ENCODE data around the gene CIPC.

CIPC gene

DNA sequence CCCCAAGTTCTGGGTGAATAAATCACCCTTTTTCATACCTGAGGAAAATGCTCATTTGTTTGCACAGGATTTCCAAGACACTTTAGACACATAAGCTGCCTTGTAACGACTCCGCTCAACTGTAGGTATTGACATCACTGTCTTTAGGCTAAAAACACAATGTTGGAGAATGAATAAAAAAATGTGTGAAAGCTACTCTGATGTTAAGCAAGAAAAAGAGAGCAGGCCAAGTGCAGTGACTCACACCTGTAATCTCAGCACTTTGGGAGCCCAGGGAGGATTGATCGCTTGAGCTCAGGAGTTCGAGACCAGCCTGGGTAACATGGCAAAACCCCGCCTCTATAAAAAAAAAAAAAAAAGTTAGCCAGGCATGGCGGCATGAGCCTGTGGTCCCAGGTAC, 11.1 kb upstream of the CIPC start:
- peak overlapping the region; percentile 78 for H4K91ac ChIP-seq (ENCODE audit: low read depth, low read length)
- H3K9ac ChIP-seq (ENCODE audit: low read length): no peak overlapping the region
- peak overlapping the region; percentile 76 for H2BK5ac ChIP-seq (ENCODE audit: low read depth, low read length, poor library complexity)
- H2BK120ac ChIP-seq (ENCODE audit: insufficient read depth, low read length, poor library complexity): peak overlapping the region; percentile 88
- peaks cover 23 to 30% of the 10 kb centered on the region in 2 experiments for H3K4me1 ChIP-seq (ENCODE audit: control insufficient read depth in 1 of 2, insufficient read depth in 2 of 2, low read length in 2 of 2)
- H3K79me2 ChIP-seq (ENCODE audit: control insufficient read depth, insufficient read depth, low read length, poor library complexity): peaks cover 2% of the 10 kb centered on the region
- no peak overlapping the region for H4K12ac ChIP-seq (ENCODE audit: low read depth, low read length)
- peak overlapping the region; percentile 92 for H2BK12ac ChIP-seq (ENCODE audit: low read length)
- peak overlapping the region; percentile 75 for H4K8ac ChIP-seq (ENCODE audit: low read depth, low read length)
- peak overlapping the region; percentile 80 for H3K14ac ChIP-seq (ENCODE audit: low read length)
- no peak overlapping the region for H3K4me2 ChIP-seq (ENCODE audit: low read length)
- H2AFZ ChIP-seq (ENCODE audit: insufficient read depth, low read length, poor library complexity): no peak overlapping the region
- H2AK5ac ChIP-seq (ENCODE audit: low read length): peak overlapping the region; percentile 57
- no peak overlapping the region for H3K4me3 ChIP-seq (ENCODE audit: low read depth, low read length)
- H3K23ac ChIP-seq (ENCODE audit: low read length): no peak overlapping the region
- no peaks in the 10 kb centered on the region for H3K9me3 ChIP-seq (ENCODE audit: insufficient read depth, low read depth, low read length)
- no CpG with 5 or more reads among the region's 6 CpGs for WGBS (ENCODE audit: extremely low coverage, insufficient coverage, insufficient read length)
- H3K36me3 ChIP-seq (ENCODE audit: control insufficient read depth in 1 of 2, insufficient read depth in 2 of 2, low read length in 2 of 2): peaks cover 0 to 1% of the 10 kb centered on the region in 2 experiments
- H3K79me1 ChIP-seq (ENCODE audit: low read length): peaks cover 28% of the 10 kb centered on the region
- H3K27me3 ChIP-seq (ENCODE audit: insufficient read depth, low read length): no peaks in the 10 kb centered on the region
- H3K18ac ChIP-seq (ENCODE audit: low read length): no peak overlapping the region
- DNase-seq: peak; percentile 55 to 85
- H3K4ac ChIP-seq (ENCODE audit: low read depth, low read length): no peak overlapping the region
- H3K27ac ChIP-seq (ENCODE audit: low read depth, low read length): peak overlapping the region; percentile 94

DNA sequence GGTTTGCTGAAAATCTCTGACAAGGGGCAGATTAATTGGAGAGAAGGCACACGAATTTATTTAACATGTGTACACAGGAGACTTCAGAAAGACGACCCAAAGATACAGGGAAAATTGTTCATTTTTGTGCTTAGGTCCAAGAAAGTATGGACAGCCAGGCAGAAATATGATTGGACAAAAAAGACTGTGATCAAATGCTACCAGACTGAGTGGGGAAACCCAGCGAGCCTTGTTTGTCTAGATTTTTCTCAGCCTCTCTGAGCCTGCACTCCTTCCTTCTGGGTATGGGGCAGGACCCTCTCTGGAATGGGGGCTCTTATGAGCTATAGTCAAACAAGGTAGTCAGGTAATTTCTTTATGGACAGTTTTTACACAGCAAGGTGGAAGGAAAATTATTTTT, 10.4 kb upstream of the CIPC start:
- DNase-seq: peak; percentile 58 to 76
- H4K91ac ChIP-seq (ENCODE audit: low read depth, low read length): peak overlapping the region; percentile 75
- WGBS (ENCODE audit: extremely low coverage, insufficient coverage, insufficient read length): no CpG with 5 or more reads among the region's 3 CpGs
- peak overlapping the region; percentile 45 for H2BK12ac ChIP-seq (ENCODE audit: low read length)
- H3K9ac ChIP-seq (ENCODE audit: low read length): no peak overlapping the region
- peak overlapping the region; percentile 48 for H2BK120ac ChIP-seq (ENCODE audit: insufficient read depth, low read length, poor library complexity)
- H2AK5ac ChIP-seq (ENCODE audit: low read length): no peak overlapping the region
- peak overlapping the region; percentile 46 for H3K4me2 ChIP-seq (ENCODE audit: low read length)
- no peak overlapping the region for H4K12ac ChIP-seq (ENCODE audit: low read depth, low read length)
- peaks cover 2% of the 10 kb centered on the region for H3K79me2 ChIP-seq (ENCODE audit: control insufficient read depth, insufficient read depth, low read length, poor library complexity)
- no peaks in the 10 kb centered on the region for H3K9me3 ChIP-seq (ENCODE audit: insufficient read depth, low read depth, low read length)
- peaks cover 23 to 30% of the 10 kb centered on the region in 2 experiments for H3K4me1 ChIP-seq (ENCODE audit: control insufficient read depth in 1 of 2, insufficient read depth in 2 of 2, low read length in 2 of 2)
- peak overlapping the region; percentile 94 for H3K27ac ChIP-seq (ENCODE audit: low read depth, low read length)
- peaks cover 0 to 1% of the 10 kb centered on the region in 2 experiments for H3K36me3 ChIP-seq (ENCODE audit: control insufficient read depth in 1 of 2, insufficient read depth in 2 of 2, low read length in 2 of 2)
- peak overlapping the region; percentile 66 for H2BK5ac ChIP-seq (ENCODE audit: low read depth, low read length, poor library complexity)
- H3K79me1 ChIP-seq (ENCODE audit: low read length): peaks cover 28% of the 10 kb centered on the region
- no peak overlapping the region for H3K23ac ChIP-seq (ENCODE audit: low read length)
- peak overlapping the region; percentile 8 for H4K8ac ChIP-seq (ENCODE audit: low read depth, low read length)
- no peak overlapping the region for H3K18ac ChIP-seq (ENCODE audit: low read length)
- no peak overlapping the region for H3K4me3 ChIP-seq (ENCODE audit: low read depth, low read length)
- no peak overlapping the region for H3K4ac ChIP-seq (ENCODE audit: low read depth, low read length)
- H2AFZ ChIP-seq (ENCODE audit: insufficient read depth, low read length, poor library complexity): no peak overlapping the region
- H3K14ac ChIP-seq (ENCODE audit: low read length): peak overlapping the region; percentile 49
- H3K27me3 ChIP-seq (ENCODE audit: insufficient read depth, low read length): no peaks in the 10 kb centered on the region

DNA sequence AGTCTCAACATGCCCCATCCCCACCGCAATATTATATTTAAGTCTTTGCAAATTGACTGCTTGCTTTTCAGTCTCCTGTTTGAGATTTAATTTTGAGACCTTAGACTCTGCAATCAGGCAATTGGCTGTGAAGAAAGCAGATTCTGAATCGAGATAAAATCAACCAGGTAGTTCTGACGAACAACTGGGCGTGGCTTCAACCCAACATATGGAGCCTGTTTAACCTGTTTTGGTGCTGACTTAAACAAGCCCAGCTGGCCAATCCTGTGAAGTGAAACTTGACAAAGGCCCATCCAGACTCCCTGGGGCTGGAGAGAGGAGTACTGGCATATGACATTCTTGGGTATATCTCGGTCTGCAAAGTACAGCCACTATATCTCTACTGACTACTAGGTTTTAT, 9.8 kb upstream of the CIPC start:
- DNase-seq: peak; percentile 99 to 100
- H3K23ac ChIP-seq (ENCODE audit: low read length): no peak overlapping the region
- no peak overlapping the region for H2BK12ac ChIP-seq (ENCODE audit: low read length)
- no peaks in the 10 kb centered on the region for H3K27me3 ChIP-seq (ENCODE audit: insufficient read depth, low read length)
- H3K4me3 ChIP-seq (ENCODE audit: low read depth, low read length): no peak overlapping the region
- H3K9ac ChIP-seq (ENCODE audit: low read length): no peak overlapping the region
- peaks cover 0 to 1% of the 10 kb centered on the region in 2 experiments for H3K36me3 ChIP-seq (ENCODE audit: control insufficient read depth in 1 of 2, insufficient read depth in 2 of 2, low read length in 2 of 2)
- H4K91ac ChIP-seq (ENCODE audit: low read depth, low read length): peak overlapping the region; percentile 75
- H4K8ac ChIP-seq (ENCODE audit: low read depth, low read length): peak overlapping the region; percentile 8
- peak overlapping the region; percentile 66 for H2BK5ac ChIP-seq (ENCODE audit: low read depth, low read length, poor library complexity)
- no peak overlapping the region for H4K12ac ChIP-seq (ENCODE audit: low read depth, low read length)
- no peak overlapping the region for H3K18ac ChIP-seq (ENCODE audit: low read length)
- peaks cover 28% of the 10 kb centered on the region for H3K79me1 ChIP-seq (ENCODE audit: low read length)
- no peak overlapping the region for H2AK5ac ChIP-seq (ENCODE audit: low read length)
- peak overlapping the region; percentile 94 for H3K27ac ChIP-seq (ENCODE audit: low read depth, low read length)
- H3K4ac ChIP-seq (ENCODE audit: low read depth, low read length): peak overlapping the region; percentile 41
- no peak overlapping the region for H2AFZ ChIP-seq (ENCODE audit: insufficient read depth, low read length, poor library complexity)
- H3K79me2 ChIP-seq (ENCODE audit: control insufficient read depth, insufficient read depth, low read length, poor library complexity): peaks cover 2% of the 10 kb centered on the region
- peak overlapping the region; percentile 52 for H3K4me2 ChIP-seq (ENCODE audit: low read length)
- WGBS (ENCODE audit: extremely low coverage, insufficient coverage, insufficient read length): no CpG with 5 or more reads among the region's 5 CpGs
- H3K14ac ChIP-seq (ENCODE audit: low read length): peak overlapping the region; percentile 49
- peaks cover 23 to 30% of the 10 kb centered on the region in 2 experiments for H3K4me1 ChIP-seq (ENCODE audit: control insufficient read depth in 1 of 2, insufficient read depth in 2 of 2, low read length in 2 of 2)
- H2BK120ac ChIP-seq (ENCODE audit: insufficient read depth, low read length, poor library complexity): peak overlapping the region; percentile 48
- no peaks in the 10 kb centered on the region for H3K9me3 ChIP-seq (ENCODE audit: insufficient read depth, low read depth, low read length)

DNA sequence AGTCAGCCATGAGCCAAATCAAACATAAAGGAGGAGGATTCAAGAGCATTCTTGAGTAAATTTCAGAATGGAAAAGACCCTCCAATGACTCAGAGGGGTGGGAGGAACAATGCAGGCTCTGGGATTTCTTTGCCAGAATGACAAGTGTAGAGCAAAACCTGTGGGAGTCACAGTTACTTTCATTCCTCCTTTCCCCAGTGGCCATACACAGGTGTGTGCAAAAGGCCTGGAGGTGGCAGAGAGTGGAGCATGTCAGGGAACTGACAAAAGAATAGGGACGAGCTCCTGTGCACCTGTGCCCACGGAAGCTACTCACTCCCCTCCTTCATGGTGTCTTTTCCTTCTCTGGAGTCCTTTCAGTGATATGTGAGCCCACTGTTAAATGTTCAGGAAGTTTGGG, 9.4 kb upstream of the CIPC start:
- H3K36me3 ChIP-seq (ENCODE audit: control insufficient read depth in 1 of 2, insufficient read depth in 2 of 2, low read length in 2 of 2): peaks cover 0 to 1% of the 10 kb centered on the region in 2 experiments
- H3K14ac ChIP-seq (ENCODE audit: low read length): peak overlapping the region; percentile 63
- peak overlapping the region; percentile 92 for H2AK5ac ChIP-seq (ENCODE audit: low read length)
- peaks cover 28% of the 10 kb centered on the region for H3K79me1 ChIP-seq (ENCODE audit: low read length)
- peak overlapping the region; percentile 86 for H3K18ac ChIP-seq (ENCODE audit: low read length)
- peak overlapping the region; percentile 65 for H3K4ac ChIP-seq (ENCODE audit: low read depth, low read length)
- peak overlapping the region; percentile 92 for H3K27ac ChIP-seq (ENCODE audit: low read depth, low read length)
- peak overlapping the region; percentile 89 for H4K8ac ChIP-seq (ENCODE audit: low read depth, low read length)
- no peaks in the 10 kb centered on the region for H3K27me3 ChIP-seq (ENCODE audit: insufficient read depth, low read length)
- H4K91ac ChIP-seq (ENCODE audit: low read depth, low read length): peak overlapping the region; percentile 88
- no peak for DNase-seq
- H3K4me1 ChIP-seq (ENCODE audit: control insufficient read depth in 1 of 2, insufficient read depth in 2 of 2, low read length in 2 of 2): peaks cover 23 to 30% of the 10 kb centered on the region in 2 experiments
- H3K9me3 ChIP-seq (ENCODE audit: insufficient read depth, low read depth, low read length): no peaks in the 10 kb centered on the region
- H3K9ac ChIP-seq (ENCODE audit: low read length): no peak overlapping the region
- H3K23ac ChIP-seq (ENCODE audit: low read length): no peak overlapping the region
- peak overlapping the region; percentile 73 for H2BK5ac ChIP-seq (ENCODE audit: low read depth, low read length, poor library complexity)
- H3K79me2 ChIP-seq (ENCODE audit: control insufficient read depth, insufficient read depth, low read length, poor library complexity): peaks cover 2% of the 10 kb centered on the region
- peak overlapping the region; percentile 95 for H2BK120ac ChIP-seq (ENCODE audit: insufficient read depth, low read length, poor library complexity)
- H4K12ac ChIP-seq (ENCODE audit: low read depth, low read length): no peak overlapping the region
- WGBS (ENCODE audit: extremely low coverage, insufficient coverage, insufficient read length): no CpG with 5 or more reads among the region's 2 CpGs
- peak overlapping the region; percentile 52 for H3K4me2 ChIP-seq (ENCODE audit: low read length)
- H3K4me3 ChIP-seq (ENCODE audit: low read depth, low read length): no peak overlapping the region
- H2BK12ac ChIP-seq (ENCODE audit: low read length): peak overlapping the region; percentile 92
- peak overlapping the region; percentile 44 for H2AFZ ChIP-seq (ENCODE audit: insufficient read depth, low read length, poor library complexity)

All from trophoblast cell (in vitro differentiated cells and primary cell).